Keratinocyte (primary cell): Measurements from ENCODE around the gene LRRC74B. TPM values are rescaled to one million over a fixed set of nuclear protein-coding genes. Genes with fewer than 3 reads are reported as not detected.

Experiments used
- DNase-seq: peaks from one replicate; pipeline ENCODE4 v3.0.0-alpha.2; 2011; ENCODE audit warnings: low read depth, missing footprints, low spot score
- FAIRE-seq: peaks from 2 replicates; lab custom pipeline; 2011; peaks lifted over from hg19 to GRCh38; lab: Jason Lieb, UNC
- H2AFZ ChIP-seq: 2 replicates; pipeline ENCODE4 v1.6.0; 2012; ENCODE audit warnings: low read length, control low read depth, inconsistent platforms; ENCODE audit not compliant: control insufficient read depth
- H3K27ac ChIP-seq: 2 replicates; pipeline ENCODE4 v1.5.1; 2011; ENCODE audit warnings: low read length; ENCODE audit not compliant: control insufficient read depth, insufficient read depth
- H3K27me3 ChIP-seq: 3 replicates; pipeline ENCODE4 v1.6.0; 2011; ENCODE audit warnings: low read length; ENCODE audit not compliant: control insufficient read depth, insufficient read depth; ENCODE audit errors: extremely low read depth
- H3K36me3 ChIP-seq, 2 experiments: 2 replicates in 1 of 2; 3 replicates in 1 of 2; pipeline ENCODE4 v1.5.1; 2011; ENCODE audit warnings: low read length in 2 of 2, mild to moderate bottlenecking in 1 of 2; ENCODE audit not compliant: control insufficient read depth in 2 of 2, insufficient read depth in 2 of 2; ENCODE audit errors: extremely low read depth in 1 of 2
- H3K4me1 ChIP-seq: 3 replicates; pipeline ENCODE4 v1.5.1; 2011; ENCODE audit warnings: low read length; ENCODE audit not compliant: control insufficient read depth, insufficient read depth; ENCODE audit errors: extremely low read depth
- H3K4me2 ChIP-seq: 3 replicates; pipeline ENCODE4 v1.6.0; 2011; ENCODE audit warnings: low read depth, low read length; ENCODE audit not compliant: control insufficient read depth, insufficient read depth; ENCODE audit errors: extremely low read depth
- H3K4me3 ChIP-seq, 3 experiments: fragments of 200-600 bp in 1 of 3; sonication (generic) in 1 of 3; 2 replicates in 2 of 3; 3 replicates in 1 of 3; pipeline ENCODE4 v1.5.1; 2011 to 2016; ENCODE audit warnings: low read length in 3 of 3, mild to moderate bottlenecking in 3 of 3, control low read depth in 2 of 3, inconsistent platforms in 1 of 3, low read depth in 1 of 3, mixed read lengths in 1 of 3, mixed run types in 1 of 3, moderate library complexity in 1 of 3; ENCODE audit not compliant: control insufficient read depth in 2 of 3, insufficient read depth in 2 of 3; ENCODE audit errors: extremely low read depth in 1 of 3
- H3K79me2 ChIP-seq: 2 replicates; pipeline ENCODE4 v1.6.0; 2012; ENCODE audit warnings: low read length; ENCODE audit not compliant: control insufficient read depth, insufficient read depth
- H3K9ac ChIP-seq: 3 replicates; pipeline ENCODE4 v1.6.0; 2011; ENCODE audit warnings: low read length; ENCODE audit not compliant: control insufficient read depth, insufficient read depth; ENCODE audit errors: extremely low read depth
- H3K9me1 ChIP-seq: 3 replicates; pipeline ENCODE4 v1.6.0; 2011; ENCODE audit warnings: low read length; ENCODE audit not compliant: control insufficient read depth, insufficient read depth; ENCODE audit errors: extremely low read depth
- H3K9me3 ChIP-seq: 2 replicates; pipeline ENCODE4 v1.5.1; 2012; ENCODE audit warnings: low read depth, low read length; ENCODE audit not compliant: control insufficient read depth
- H4K20me1 ChIP-seq: 3 replicates; pipeline ENCODE4 v1.6.0; 2011; ENCODE audit warnings: low read length; ENCODE audit not compliant: control insufficient read depth, insufficient read depth; ENCODE audit errors: extremely low read depth
- CTCF ChIP-seq, 3 experiments: IDR thresholded peaks in 1 of 3; conservative IDR thresholded peaks in 1 of 3; optimal IDR thresholded peaks in 1 of 3; 2 replicates in 2 of 3; 3 replicates in 1 of 3; pipeline versions ENCODE3 to v1.5.1; 2011; ENCODE audit warnings: low read length in 3 of 3, mild to moderate bottlenecking in 3 of 3, moderate library complexity in 2 of 3, control low read depth in 1 of 3, inconsistent platforms in 1 of 3; ENCODE audit not compliant: insufficient read depth in 2 of 3; ENCODE audit errors: extremely low read depth in 1 of 3
- EZH2 ChIP-seq: IDR thresholded peaks from one replicate; pipeline ENCODE4 v1.6.1; 2012; ENCODE audit warnings: inconsistent platforms, mild to moderate bottlenecking, low read length, moderate library complexity
- dilution Hi-C: fragments of 300-500 bp; cut with MboI; formaldehyde crosslinking; loops from one replicate; pipeline ENCODE4 v1.7.0; 2020; ENCODE audit warnings: low sequenced_read_pairs; ENCODE audit not compliant: extremely low pct_ligation_motif_present
- polyA plus RNA-seq, 5 experiments: library from polyadenylated mRNA; depleted of rRNA in 3 of 5; stranded (reverse) in 3 of 5; stranded (forward) in 1 of 5; unstranded in 1 of 5; fragments of >200 nt; gene quantifications; 1 replicate in 1 of 5; 2 replicates in 3 of 5; 3 replicates in 1 of 5; pipeline versions ENCODE4 v1.2.1 to v1.2.3, GENCODE V29; 2011 to 2012; ENCODE audit warnings: missing spikeins in 2 of 5, low read depth in 1 of 5, low replicate concordance in 1 of 5

LRRC74B gene
- polyA plus RNA-seq, 1 donor (not counting 4 experiments of a cell fraction or from before 2014, with no cell fraction given): not detected

- Histone ChIP-seq H4K20me1 (no peaks in the 10 kb centered on the region), H3K36me3 (no peaks in the 10 kb centered on the region), H3K27ac (no peak overlapping the region), H3K79me2 (no peaks in the 10 kb centered on the region), H3K4me3 (no peak overlapping the region), H2AFZ (no peak overlapping the region), H3K9me1 (no peaks in the 10 kb centered on the region), H3K9ac (no peak overlapping the region), H3K9me3 (no peaks in the 10 kb centered on the region), H3K4me2 (no peak overlapping the region), H3K4me1 (peaks cover 9% of the 10 kb centered on the region), H3K27me3 (peaks cover 22% of the 10 kb centered on the region)
- no peak for TF ChIP-seq EZH2
- no peak for TF ChIP-seq CTCF (optimal IDR thresholded peaks at IDR 0.05 in 1 of 3, IDR thresholded peaks at IDR 0.05 in 1 of 3, conservative IDR thresholded peaks at IDR 0.05 in 1 of 3; ENCODE audit: extremely low read depth in 1 of 3, insufficient read depth in 2 of 3, low read length in 3 of 3)
- dilution Hi-C loops: no loop called here
- FAIRE-seq (no peak), DNase-seq (no peak)
These were observed 11.9 kb upstream of the LRRC74B start for GRCh38 chr22:21033895-21034294.

DNA sequence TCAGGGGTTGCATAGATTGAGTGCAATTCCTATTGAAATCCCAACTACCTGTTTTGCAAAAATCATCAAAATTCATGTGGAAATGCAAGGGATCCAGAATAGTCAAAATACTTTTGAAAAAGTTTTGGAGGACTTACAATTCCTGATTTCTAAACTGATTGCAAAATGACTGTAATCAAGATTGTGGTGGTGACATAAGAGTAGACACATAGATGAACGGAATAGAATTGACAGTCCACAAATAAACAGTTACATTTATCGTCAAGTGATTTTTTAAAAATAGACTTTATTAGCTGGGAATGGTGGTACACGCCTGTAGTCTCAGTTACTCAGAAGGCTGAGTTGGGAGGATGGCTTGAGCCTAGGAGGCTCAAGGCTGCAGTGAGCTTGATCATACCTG, 10.8 kb upstream of the LRRC74B start:
- DNase-seq: no peak
- Histone ChIP-seq H3K9ac (no peak overlapping the region), H3K9me3 (no peaks in the 10 kb centered on the region), H3K27ac (no peak overlapping the region), H3K36me3 (no peaks in the 10 kb centered on the region), H3K9me1 (no peaks in the 10 kb centered on the region), H3K4me3 (no peak overlapping the region), H2AFZ (no peak overlapping the region), H3K79me2 (no peaks in the 10 kb centered on the region), H3K4me2 (no peak overlapping the region), H3K4me1 (peaks cover 9% of the 10 kb centered on the region), H3K27me3 (peaks cover 22% of the 10 kb centered on the region), H4K20me1 (no peaks in the 10 kb centered on the region)
- dilution Hi-C loops: no loop called here
- no peak for FAIRE-seq
- TF ChIP-seq CTCF (optimal IDR thresholded peaks at IDR 0.05 in 1 of 3, IDR thresholded peaks at IDR 0.05 in 1 of 3, conservative IDR thresholded peaks at IDR 0.05 in 1 of 3; ENCODE audit: extremely low read depth in 1 of 3, insufficient read depth in 2 of 3, low read length in 3 of 3): no peak
- no peak for TF ChIP-seq EZH2
